Measurements from ENCODE around the gene RRM2. TPM values are rescaled to one million over a fixed set of nuclear protein-coding genes. Genes with fewer than 3 reads are reported as not detected.

The RRM2 gene
- total RNA-seq, 1 experiment from 2014 or later = 330 TPM

GRCh38 chr2:10076511-10076910 is 46.0 kb upstream of the RRM2 start (continued):
- TF ChIP-seq EGR1 (IDR thresholded peaks at IDR 0.05; ENCODE audit: low read depth) (no peak), ZBTB33 (IDR thresholded peaks at IDR 0.05; ENCODE audit: extremely low read depth, insufficient replicate concordance, low read length) (no peak), FOSL1 (IDR thresholded peaks at IDR 0.05; ENCODE audit: low read depth) (no peak), CBX3 (IDR thresholded peaks at IDR 0.05; ENCODE audit: low read depth) (no peak), ELF1 (IDR thresholded peaks at IDR 0.05; ENCODE audit: borderline replicate concordance, low read depth) (no peak), ZNF274 (IDR thresholded peaks at IDR 0.05; ENCODE audit: low read depth, low read length) (no peak), EZH2phosphoT487 (IDR thresholded peaks at IDR 0.05; ENCODE audit: borderline replicate concordance) (no peak)

- Histone ChIP-seq H2AFZ (ENCODE audit: low read depth, low read length, poor library complexity, severe bottlenecking) (no peak overlapping the region), H4K20me1 (ENCODE audit: insufficient read depth) (no peaks in the 10 kb centered on the region), H3K79me2 (ENCODE audit: insufficient read depth, low read length) (no peaks in the 10 kb centered on the region), H3K9ac (ENCODE audit: low read length) (no peak overlapping the region), H3K27me3 (ENCODE audit: insufficient read depth, low read length) (no peaks in the 10 kb centered on the region), H3K4me2 (ENCODE audit: low read length) (no peak overlapping the region), H3K9me2 (ENCODE audit: insufficient read depth) (no peaks in the 10 kb centered on the region), H3K27ac (ENCODE audit: low read depth, low read length) (no peak overlapping the region), H3K4me3 (replicated peaks in 1 of 2; ENCODE audit: low read depth in 1 of 2, low read length in 2 of 2) (no peak overlapping the region), H3K9me3 (ENCODE audit: control insufficient read depth in 1 of 2, insufficient read depth in 1 of 2, low read depth in 1 of 2, low read length in 2 of 2) (no peaks in the 10 kb centered on the region), H3K36me3 (ENCODE audit: control insufficient read depth in 1 of 2, insufficient read depth in 2 of 2, low read length in 2 of 2) (no peaks in the 10 kb centered on the region), H3K4me1 (ENCODE audit: control insufficient read depth in 1 of 2, insufficient read depth in 2 of 2, low read length in 2 of 2) (peaks cover 6 to 21% of the 10 kb centered on the region in 2 experiments)
- DNase-seq (ENCODE audit: low read depth, low spot score) = no peak
- RAD21 ChIA-PET (ENCODE audit: low non-redundant PET in 1 of 2, low total read pairs in 2 of 2, uncharacterized antibody in 2 of 2, unreplicated experiment in 2 of 2) = no interaction called here
- CTCF ChIA-PET = interaction anchor here (0.8 to 3.8 kb wide), 2 partner anchors 20 to 358 kb away, joined by 3 to 14 read pairs; no protein-coding TSS in a partner anchor
- intact Hi-C loops (cut with micrococcal nuclease) = no loop called here
- POLR2A ChIA-PET = no interaction called here
- no TSS peak for BruUV-seq (replicated peaks)
- ATAC-seq = no peak
- TF ChIP-seq CTCF (IDR thresholded peaks at IDR 0.05 in 2 of 3, conservative IDR thresholded peaks at IDR 0.05 in 1 of 3; ENCODE audit: borderline replicate concordance in 1 of 3, insufficient read depth in 1 of 3, low read depth in 2 of 3, low read length in 2 of 3) (no peak), ZFX (IDR thresholded peaks at IDR 0.05) (no peak), ATF3 (IDR thresholded peaks at IDR 0.05) (no peak), SP1 (IDR thresholded peaks at IDR 0.05; ENCODE audit: low read depth) (no peak), EZH2 (IDR thresholded peaks at IDR 0.05) (no peak), POLR2AphosphoS5 (IDR thresholded peaks at IDR 0.05; ENCODE audit: low read depth, low read length) (no peak), EZH2phosphoT487 (IDR thresholded peaks at IDR 0.05; ENCODE audit: borderline replicate concordance) (no peak), REST (IDR thresholded peaks at IDR 0.05; ENCODE audit: low read depth) (no peak), SIN3A (IDR thresholded peaks at IDR 0.05; ENCODE audit: low read depth) (no peak), MAX (IDR thresholded peaks at IDR 0.05) (no peak), ZNF274 (IDR thresholded peaks at IDR 0.05; ENCODE audit: low read depth, low read length) (no peak), TCF7L2 (IDR thresholded peaks at IDR 0.05; ENCODE audit: borderline replicate concordance, extremely low read depth, insufficient read depth, insufficient read length) (no peak), POLR2A (IDR thresholded peaks at IDR 0.05; ENCODE audit: borderline replicate concordance, extremely low read depth, insufficient read depth, insufficient read length) (no peak), FOSL1 (IDR thresholded peaks at IDR 0.05; ENCODE audit: low read depth) (no peak)
Measured at GRCh38 chr2:10076988-10077527, 45.5 kb upstream of the RRM2 start.

Measured in HCT116 (cell line).